HG02870 (cell line): ENCODE results near the gene TMEM25.
"Not testable (repeated sequence)": the region's sequence is repeated elsewhere in the genome, so short reads cannot be mapped to it uniquely, and the experiment has no call there.

Source experiments
- ATAC-seq: cut with Tn5 transposase; IDR thresholded peaks from one replicate; pipeline ENCODE4 v1.9.1; 2021; ENCODE audit warnings: mild to moderate bottlenecking, moderate library complexity; ENCODE audit not compliant: unreplicated experiment

TMEM25 gene

DNA sequence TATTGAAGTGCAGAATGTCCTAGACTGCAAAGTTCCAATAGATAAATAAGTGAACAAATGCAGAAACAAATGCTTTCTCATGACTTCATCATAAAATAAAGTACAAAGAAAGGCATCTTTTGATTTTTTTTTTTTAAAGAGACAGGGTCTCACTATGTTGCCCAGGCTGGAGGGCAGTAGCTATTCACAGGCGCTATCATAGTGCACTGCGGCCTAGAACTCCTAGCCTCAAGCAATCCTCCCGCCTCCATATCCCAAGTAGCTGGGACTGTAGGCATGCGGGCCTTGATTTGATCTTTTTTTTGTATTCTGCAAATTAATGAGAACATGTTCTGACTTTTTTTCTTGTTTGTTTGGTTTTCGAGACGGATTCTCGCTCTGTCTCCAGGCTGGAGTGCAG, 43.6 kb downstream of the TMEM25 start:
- ATAC-seq, result no peak

GRCh38 chr11:118577995-118578394, 47.0 kb downstream of the TMEM25 start:
- not testable (repeated sequence) for ATAC-seq

DNA sequence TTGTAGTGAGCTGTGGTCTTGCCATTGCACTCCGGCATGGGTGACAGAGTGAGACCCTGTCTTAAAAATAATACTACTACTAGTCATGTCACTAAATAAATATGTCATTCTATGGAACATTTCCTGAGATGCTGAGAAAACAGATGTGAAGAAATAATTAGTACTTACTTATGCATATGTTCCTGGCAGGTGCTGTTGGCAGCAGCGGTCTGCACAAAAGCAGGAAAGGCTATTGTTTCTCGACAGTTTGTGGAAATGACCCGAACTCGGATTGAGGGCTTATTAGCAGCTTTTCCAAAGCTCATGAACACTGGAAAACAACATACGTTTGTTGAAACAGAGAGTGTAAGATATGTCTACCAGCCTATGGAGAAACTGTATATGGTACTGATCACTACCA, 50.1 kb downstream of the TMEM25 start:
- ATAC-seq, result no peak
